Fibroblast of mammary gland (primary cell): ENCODE data around the gene DNM3.
A peak's percentile ranks its signal among the peaks of the same experiment; 100 is the strongest.

ENCODE experiments used
- DNase-seq: peaks from one replicate; pipeline ENCODE4 v3.0.0-alpha.2; 2010; ENCODE audit warnings: low read depth
- H3K4me3 ChIP-seq: 2 replicates; pipeline ENCODE4 v1.5.1; 2011; ENCODE audit warnings: low read depth, mild to moderate bottlenecking, low read length, moderate library complexity; ENCODE audit not compliant: control insufficient read depth
- CTCF ChIP-seq: conservative IDR thresholded peaks from 2 replicates; pipeline ENCODE4 v1.5.1; 2011; ENCODE audit warnings: low read depth, low read length, inconsistent platforms; ENCODE audit not compliant: control insufficient read depth, insufficient read depth

Gene DNM3

DNA sequence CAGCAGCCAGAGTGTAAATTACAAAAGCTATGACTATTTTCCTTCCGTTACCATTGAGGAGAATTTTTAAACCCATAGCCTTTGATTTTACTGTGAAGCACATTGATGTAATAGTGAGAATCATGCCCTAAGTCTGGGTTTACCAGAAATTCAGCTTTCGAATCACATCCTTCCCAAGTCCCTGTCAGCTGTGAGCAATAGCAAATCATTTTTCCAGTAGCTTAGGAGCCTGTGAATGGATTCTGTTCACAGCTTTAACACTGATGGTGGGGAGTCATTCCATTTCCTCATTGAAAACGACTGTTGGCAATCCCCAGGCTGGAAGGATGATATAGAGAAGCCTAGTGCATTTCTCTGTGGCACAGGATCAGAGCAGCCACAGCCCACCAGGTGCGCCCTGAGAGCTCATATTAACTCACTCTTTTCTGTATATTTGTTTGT, 497.0 kb downstream of the DNM3 start:
- no peak for DNase-seq
- H3K4me3 ChIP-seq, result no peak overlapping the region
- no peak for TF ChIP-seq CTCF

- TF ChIP-seq CTCF, result no peak
- no peak overlapping the region for H3K4me3 ChIP-seq
- DNase-seq, result peak; percentile 30
Observed at GRCh38 chr1:172339842-172340241, 498.5 kb downstream of the DNM3 start.

DNA sequence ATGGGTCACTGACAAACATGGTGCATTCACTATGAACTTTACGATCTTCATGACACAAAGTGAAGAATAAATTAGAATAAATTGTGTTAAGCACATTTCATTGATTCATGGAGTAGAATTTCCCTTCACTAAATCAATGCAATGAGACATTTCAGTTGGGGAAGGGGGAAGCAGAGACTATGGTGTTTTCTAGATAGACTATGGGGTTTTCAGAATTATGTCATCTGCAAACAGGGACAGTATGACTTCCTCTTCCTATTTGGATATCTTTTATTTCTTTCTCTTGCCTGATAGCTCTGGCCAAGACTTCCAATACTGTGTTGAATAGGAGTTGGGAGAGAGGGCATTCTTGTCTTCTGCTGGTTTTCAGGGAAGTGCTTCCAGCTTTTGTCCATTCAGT, 499.2 kb downstream of the DNM3 start:
- no peak for TF ChIP-seq CTCF
- H3K4me3 ChIP-seq, result no peak overlapping the region
- no peak for DNase-seq

GRCh38 chr1:172341697-172342096, 500.4 kb downstream of the DNM3 start:
- no peak for DNase-seq
- no peak for TF ChIP-seq CTCF
- H3K4me3 ChIP-seq, result no peak overlapping the region

GRCh38 chr1:172342584-172343239, 501.4 kb downstream of the DNM3 start:
- H3K4me3 ChIP-seq, result no peak overlapping the region
- TF ChIP-seq CTCF, result no peak
- no peak for DNase-seq

- H3K4me3 ChIP-seq, result peak overlapping the region; percentile 26
- no peak for TF ChIP-seq CTCF
- peak; percentile 91 for DNase-seq
Observed at GRCh38 chr1:172343240-172344160, 502.2 kb downstream of the DNM3 start.
